Neural cell (in vitro differentiated cells): Measurements from ENCODE around the gene ADAT1. TPM values are rescaled to one million over a fixed set of nuclear protein-coding genes. Genes with fewer than 3 reads are reported as not detected.

Source experiments
- H2AFZ ChIP-seq: fragments of 200-600, 300-800 bp; sonication (generic), shearing (Covaris generic); 2 replicates; pipeline ENCODE4 v1.6.0; 2014; ENCODE audit warnings: low read depth, mild to moderate bottlenecking, antibody characterized with exemption, low read length, moderate library complexity
- H3F3A ChIP-seq: fragments of 200-600 bp; shearing (Covaris generic); 2 replicates; pipeline ENCODE4 v1.6.1; 2016; ENCODE audit warnings: mild to moderate bottlenecking, moderate library complexity, mixed read lengths, antibody characterized with exemption, low read length; ENCODE audit not compliant: insufficient read depth, poor library complexity, severe bottlenecking
- H3K27ac ChIP-seq: fragments of 200-600, 300-800 bp; sonication (generic), shearing (Covaris generic); 2 replicates; pipeline ENCODE4 v1.5.1; 2014; ENCODE audit warnings: mild to moderate bottlenecking, low read length, moderate library complexity
- H3K27me3 ChIP-seq: fragments of 300-800, 200-600 bp; sonication (generic), shearing (Covaris generic); 2 replicates; pipeline ENCODE4 v1.6.0; 2014; ENCODE audit warnings: mild to moderate bottlenecking, low read depth, low read length, moderate library complexity; ENCODE audit not compliant: insufficient read depth
- H3K36me3 ChIP-seq: fragments of 300-800, 200-600 bp; sonication (generic), shearing (Covaris generic); 2 replicates; pipeline ENCODE4 v1.5.1; 2014; ENCODE audit warnings: mild to moderate bottlenecking, antibody characterized with exemption, low read length, moderate library complexity; ENCODE audit not compliant: insufficient read depth
- H3K4me2 ChIP-seq: fragments of 300-800, 200-600 bp; sonication (generic), shearing (Covaris generic); 2 replicates; pipeline ENCODE4 v1.6.0; 2014; ENCODE audit warnings: mild to moderate bottlenecking, low read length
- H3K4me3 ChIP-seq: fragments of 300-800, 200-600 bp; sonication (generic), shearing (Covaris generic); 2 replicates; pipeline ENCODE4 v1.5.1; 2014; ENCODE audit warnings: mild to moderate bottlenecking, low read length, moderate library complexity
- H3K79me2 ChIP-seq: fragments of 200-600 bp; shearing (Covaris generic); replicated peaks from 2 replicates; pipeline ENCODE4 v1.6.0; 2014; ENCODE audit warnings: mild to moderate bottlenecking, low read length, moderate library complexity; ENCODE audit not compliant: insufficient read depth
- H3K9ac ChIP-seq: fragments of 300-800, 200-600 bp; sonication (generic), shearing (Covaris generic); 2 replicates; pipeline ENCODE4 v1.6.1; 2016; ENCODE audit warnings: mild to moderate bottlenecking, low read length, mixed read lengths
- H3K9me2 ChIP-seq: fragments of 200-600 bp; shearing (Covaris generic); 2 replicates; pipeline ENCODE4 v1.6.1; 2016; ENCODE audit warnings: mild to moderate bottlenecking, low read length, mixed read lengths; ENCODE audit not compliant: insufficient read depth
- H3K9me3 ChIP-seq: fragments of 200-600, 300-800 bp; sonication (generic), shearing (Covaris generic); 2 replicates; pipeline ENCODE4 v1.6.1; 2016; ENCODE audit warnings: mild to moderate bottlenecking, mixed run types, low read length, moderate library complexity, mixed read lengths
- H4K20me1 ChIP-seq: fragments of 200-600 bp; shearing (Covaris generic); 2 replicates; pipeline ENCODE4 v1.6.1; 2016; ENCODE audit warnings: mild to moderate bottlenecking, mixed run types; ENCODE audit not compliant: insufficient read depth
- CTCF ChIP-seq: fragments of 450-650 bp; IDR thresholded peaks from 2 replicates; pipeline ENCODE4 v1.5.1; 2014; ENCODE audit warnings: antibody characterized with exemption, mild to moderate bottlenecking, moderate library complexity; ENCODE audit not compliant: poor library complexity, severe bottlenecking
- EP300 ChIP-seq: fragments of 450-650 bp; conservative IDR thresholded peaks from 2 replicates; pipeline ENCODE4 v1.6.1; 2014; ENCODE audit warnings: antibody characterized with exemption, mild to moderate bottlenecking, moderate library complexity; ENCODE audit not compliant: poor library complexity, severe bottlenecking
- EZH2 ChIP-seq: fragments of 200-600, 300-800 bp; shearing (Covaris generic), sonication (generic); IDR thresholded peaks from 2 replicates; pipeline ENCODE4 v1.6.1; 2014; ENCODE audit warnings: antibody characterized with exemption, low read length, borderline replicate concordance, mild to moderate bottlenecking; ENCODE audit not compliant: insufficient read depth, poor library complexity, severe bottlenecking
- MXI1 ChIP-seq: fragments of 450-650 bp; conservative IDR thresholded peaks from 2 replicates; pipeline ENCODE4 v1.6.1; 2014; ENCODE audit warnings: antibody characterized with exemption, mild to moderate bottlenecking; ENCODE audit not compliant: poor library complexity, severe bottlenecking
- POLR2AphosphoS5 ChIP-seq: IDR thresholded peaks from 2 replicates; pipeline ENCODE4 v1.6.1; 2012
- RAD21 ChIP-seq: fragments of 450-650 bp; conservative IDR thresholded peaks from 2 replicates; pipeline ENCODE4 v1.6.1; 2014; ENCODE audit warnings: antibody characterized with exemption, mild to moderate bottlenecking, moderate library complexity
- REST ChIP-seq: IDR thresholded peaks from 2 replicates; pipeline ENCODE4 v1.6.1; 2012; ENCODE audit warnings: borderline replicate concordance
- SMC3 ChIP-seq: fragments of 450-650 bp; conservative IDR thresholded peaks from 2 replicates; pipeline ENCODE4 v1.6.1; 2014; ENCODE audit warnings: antibody characterized with exemption, mild to moderate bottlenecking, moderate library complexity; ENCODE audit not compliant: poor library complexity
- TAF1 ChIP-seq: IDR thresholded peaks from 2 replicates; pipeline ENCODE4 v1.6.1; 2012; ENCODE audit warnings: low read depth
- polyA plus RNA-seq: library from polyadenylated mRNA; depleted of rRNA; stranded (reverse); fragments of >200 nt; gene quantifications from 2 replicates; pipeline ENCODE4 v1.2.3, GENCODE V29; 2014

Gene ADAT1
- polyA plus RNA-seq, 1 donor from 2014 or later: 62.8 TPM

GRCh38 chr16:75632857-75633256, 9.8 kb upstream of the ADAT1 start:
- H3K27me3 ChIP-seq: no peaks in the 10 kb centered on the region
- H3K36me3 ChIP-seq: peaks cover 7% of the 10 kb centered on the region
- H3K9ac ChIP-seq: no peak overlapping the region
- TF ChIP-seq RAD21 (no peak), EP300 (no peak), TAF1 (no peak), EZH2 (no peak), POLR2AphosphoS5 (no peak), MXI1 (no peak), REST (no peak), SMC3 (no peak), CTCF (no peak)
- no peaks in the 10 kb centered on the region for H3F3A ChIP-seq
- no peak overlapping the region for H3K4me2 ChIP-seq
- H4K20me1 ChIP-seq: no peaks in the 10 kb centered on the region
- no peaks in the 10 kb centered on the region for H3K79me2 ChIP-seq
- H3K9me3 ChIP-seq: no peaks in the 10 kb centered on the region
- H3K27ac ChIP-seq: no peak overlapping the region
- no peaks in the 10 kb centered on the region for H3K9me2 ChIP-seq
- no peak overlapping the region for H2AFZ ChIP-seq
- H3K4me3 ChIP-seq: no peak overlapping the region

- Histone ChIP-seq H3K4me2 (no peak overlapping the region), H3K79me2 (no peaks in the 10 kb centered on the region), H3K27me3 (no peaks in the 10 kb centered on the region), H3K4me3 (no peak overlapping the region), H3K9me2 (no peaks in the 10 kb centered on the region), H3K9me3 (no peaks in the 10 kb centered on the region), H4K20me1 (no peaks in the 10 kb centered on the region), H2AFZ (no peak overlapping the region), H3K27ac (no peak overlapping the region), H3K9ac (no peak overlapping the region), H3K36me3 (peaks cover 8% of the 10 kb centered on the region), H3F3A (no peaks in the 10 kb centered on the region)
- TF ChIP-seq TAF1: no peak
- no peak for TF ChIP-seq EZH2
Measured at GRCh38 chr16:75630052-75630451, 7.0 kb upstream of the ADAT1 start.

- Histone ChIP-seq H3K27ac (no peak overlapping the region), H4K20me1 (no peaks in the 10 kb centered on the region), H3K9me2 (no peaks in the 10 kb centered on the region), H3K4me3 (no peak overlapping the region), H2AFZ (no peak overlapping the region), H3F3A (no peaks in the 10 kb centered on the region), H3K9ac (no peak overlapping the region), H3K79me2 (no peaks in the 10 kb centered on the region), H3K36me3 (peaks cover 8% of the 10 kb centered on the region), H3K4me2 (no peak overlapping the region), H3K27me3 (no peaks in the 10 kb centered on the region), H3K9me3 (no peaks in the 10 kb centered on the region)
- no peak for TF ChIP-seq EP300
- TF ChIP-seq TAF1: no peak
- no peak for TF ChIP-seq EZH2
- no peak for TF ChIP-seq MXI1
- TF ChIP-seq REST: no peak
- TF ChIP-seq RAD21: no peak
- TF ChIP-seq POLR2AphosphoS5: no peak
- no peak for TF ChIP-seq CTCF
- TF ChIP-seq SMC3: no peak
Measured at GRCh38 chr16:75629132-75629531, 6.1 kb upstream of the ADAT1 start.
